Stimulated activated CD8-positive, alpha-beta memory T cell treated with anti-CD3 and anti-CD28 coated beads, Interleukin-7, amount 100 ng/mL, for 24 hours (primary cell): ENCODE data around the gene MR1.

Source experiments
- DNase-seq: peaks from one replicate; pipeline ENCODE4 v3.0.0-alpha.2; 2020; ENCODE audit warnings: low read depth

MR1 gene

GRCh38 chr1:181064011-181064623, 30.3 kb downstream of the MR1 start:
- DNase-seq = no peak

GRCh38 chr1:181064702-181065101, 30.9 kb downstream of the MR1 start:
- DNase-seq = no peak

GRCh38 chr1:181073638-181074037, 39.9 kb downstream of the MR1 start:
- DNase-seq = no peak

DNA sequence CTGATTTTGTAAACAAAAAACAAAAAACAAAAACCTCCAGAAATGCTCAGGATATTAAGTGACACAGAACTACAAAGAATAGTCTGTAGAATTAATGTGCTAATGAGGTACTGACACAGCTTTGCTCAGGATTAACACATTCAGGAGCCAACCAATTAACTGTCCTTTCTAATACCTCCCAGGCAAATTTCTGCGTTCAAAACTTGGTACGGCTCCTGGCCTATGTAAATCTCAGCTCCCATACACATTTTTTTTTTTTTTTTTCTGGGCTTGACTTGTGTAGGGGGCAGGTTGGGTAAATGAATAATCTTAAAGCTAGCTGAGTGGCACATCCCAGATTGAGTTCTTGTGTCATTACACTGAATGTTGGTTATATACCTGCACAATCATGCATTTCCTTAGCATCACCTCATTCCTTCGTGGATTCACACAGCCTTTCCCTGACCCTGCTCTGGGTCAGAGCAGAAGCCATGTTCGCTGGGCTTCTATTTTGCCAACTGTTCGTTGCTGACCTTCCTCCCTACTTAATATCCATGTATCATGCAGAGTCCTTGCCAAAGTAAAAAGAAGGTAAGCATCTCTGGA, 42.1 kb downstream of the MR1 start:
- DNase-seq = no peak

DNA sequence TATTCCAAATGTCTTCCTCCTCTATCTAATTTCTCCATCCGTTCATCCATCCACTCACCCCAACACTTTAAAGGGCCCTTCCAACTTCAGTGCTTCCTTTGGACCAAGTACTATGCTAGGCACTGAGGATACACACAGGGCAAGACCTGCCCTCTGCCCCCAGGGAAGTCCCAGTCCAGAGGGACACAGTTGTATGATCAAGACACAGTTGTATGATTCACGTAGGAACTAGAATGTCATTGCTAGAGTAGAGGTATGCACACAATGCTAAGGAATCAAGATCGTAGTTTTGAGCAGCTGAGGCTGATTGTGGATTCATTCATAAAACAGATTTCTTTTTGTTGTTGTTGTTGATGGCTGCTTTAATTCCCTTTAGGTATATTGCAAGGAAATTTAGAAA, 43.1 kb downstream of the MR1 start:
- DNase-seq = no peak

- DNase-seq = no peak
These were observed 43.9 kb downstream of the MR1 start for GRCh38 chr1:181077576-181078242.

GRCh38 chr1:181079382-181079781, 45.6 kb downstream of the MR1 start:
- no peak for DNase-seq

- DNase-seq = no peak
These were observed 46.1 kb downstream of the MR1 start for GRCh38 chr1:181079920-181080319.

GRCh38 chr1:181080556-181080955, 46.8 kb downstream of the MR1 start:
- no peak for DNase-seq

- DNase-seq = no peak
These were observed 47.6 kb downstream of the MR1 start for GRCh38 chr1:181081395-181081794.

DNA sequence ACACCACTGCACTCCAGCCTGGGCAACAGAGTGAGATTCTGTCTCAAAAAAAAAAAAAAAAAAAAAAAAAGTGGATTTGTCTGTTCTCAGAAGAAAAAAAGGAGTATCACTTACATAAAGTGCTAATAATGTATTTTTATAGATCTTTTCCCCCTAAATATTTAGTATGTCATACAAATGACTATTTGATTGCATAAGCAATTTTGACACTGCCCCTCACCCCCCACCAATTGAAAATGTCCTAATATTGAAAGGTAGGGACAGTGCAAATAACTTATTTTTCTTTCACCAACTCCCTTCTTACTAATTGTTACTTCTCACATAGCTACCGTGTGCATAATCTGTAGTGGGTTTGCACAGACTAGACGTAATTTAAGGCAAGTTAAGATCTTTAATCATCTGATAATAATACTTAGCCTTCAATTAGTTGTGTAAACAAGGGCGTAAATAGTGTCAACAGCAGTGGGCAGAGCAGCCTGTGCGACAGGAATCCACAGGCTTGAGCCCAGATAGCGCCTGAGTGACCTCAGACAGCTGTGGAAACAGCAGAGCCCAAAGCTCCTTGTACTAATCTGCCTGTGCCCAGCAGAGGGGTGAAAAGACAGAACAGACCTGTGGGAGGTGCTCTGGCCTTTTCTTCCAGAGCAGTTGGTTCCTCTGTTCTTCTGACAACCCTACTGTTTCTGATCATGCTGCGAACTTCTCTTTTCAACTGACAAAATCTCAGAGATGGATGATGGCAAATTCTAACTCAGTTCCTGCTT, 50.2 kb downstream of the MR1 start:
- DNase-seq = no peak

DNA sequence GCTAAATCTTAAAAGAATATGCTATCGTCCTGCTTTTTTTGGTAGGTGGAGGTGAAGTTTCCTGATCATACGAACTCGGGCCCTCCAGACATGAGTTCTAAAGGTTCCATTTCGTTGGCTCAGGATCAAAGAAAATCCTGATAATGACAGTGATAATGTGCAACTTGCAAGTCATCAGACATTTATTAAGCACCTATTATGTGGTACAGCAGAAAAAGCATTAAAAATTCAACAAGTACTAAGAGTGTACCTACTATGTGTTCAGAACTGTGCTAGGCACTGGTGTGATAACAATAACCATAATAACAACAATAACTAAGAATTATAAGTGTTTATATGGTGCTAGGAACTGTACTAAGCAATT, 50.8 kb downstream of the MR1 start:
- no peak for DNase-seq

- DNase-seq = no peak
These were observed 52.3 kb downstream of the MR1 start for GRCh38 chr1:181086091-181086490.

DNA sequence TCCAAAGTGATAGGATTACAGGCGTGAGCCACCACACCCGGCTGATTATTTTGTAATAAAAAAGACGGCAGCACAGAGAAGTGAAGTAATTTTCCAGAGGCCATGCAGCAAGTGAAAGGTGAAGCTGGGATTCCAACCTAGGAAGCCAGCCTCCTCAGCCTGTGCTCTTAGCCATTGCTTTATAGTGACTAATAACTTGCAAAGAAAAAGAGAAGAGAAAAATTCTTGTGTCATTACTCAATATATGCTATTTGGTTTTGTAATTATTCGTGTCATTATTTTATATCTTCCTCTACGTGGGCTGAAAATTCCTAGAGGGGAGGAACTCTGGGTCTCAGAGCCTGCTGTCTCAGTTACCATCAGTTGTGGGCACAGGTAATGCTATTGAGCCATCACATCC, 53.1 kb downstream of the MR1 start:
- no peak for DNase-seq

DNA sequence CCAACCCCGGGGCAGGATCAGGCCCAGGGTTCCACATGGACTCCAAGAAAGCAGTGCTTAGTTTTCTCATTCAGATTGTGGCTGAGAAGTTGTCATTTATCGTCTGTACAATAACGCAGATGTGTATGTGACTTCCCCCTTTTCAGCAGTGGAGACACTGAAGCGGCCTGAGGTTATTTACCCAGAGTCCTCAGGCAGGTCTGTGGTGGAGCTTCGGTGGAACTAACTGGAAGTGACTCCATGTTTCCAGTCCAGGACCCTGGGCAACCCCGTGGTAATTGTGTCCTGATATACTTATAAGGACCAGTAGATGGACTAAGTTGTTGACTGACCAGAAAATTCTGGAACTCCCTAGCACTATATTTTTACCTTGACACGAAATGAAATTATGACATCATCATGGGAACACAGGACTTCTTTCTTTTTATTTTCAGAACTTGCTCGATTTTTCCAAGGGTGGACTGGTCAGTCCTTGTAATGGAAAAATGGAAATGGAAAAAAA, 53.7 kb downstream of the MR1 start:
- no peak for DNase-seq

DNA sequence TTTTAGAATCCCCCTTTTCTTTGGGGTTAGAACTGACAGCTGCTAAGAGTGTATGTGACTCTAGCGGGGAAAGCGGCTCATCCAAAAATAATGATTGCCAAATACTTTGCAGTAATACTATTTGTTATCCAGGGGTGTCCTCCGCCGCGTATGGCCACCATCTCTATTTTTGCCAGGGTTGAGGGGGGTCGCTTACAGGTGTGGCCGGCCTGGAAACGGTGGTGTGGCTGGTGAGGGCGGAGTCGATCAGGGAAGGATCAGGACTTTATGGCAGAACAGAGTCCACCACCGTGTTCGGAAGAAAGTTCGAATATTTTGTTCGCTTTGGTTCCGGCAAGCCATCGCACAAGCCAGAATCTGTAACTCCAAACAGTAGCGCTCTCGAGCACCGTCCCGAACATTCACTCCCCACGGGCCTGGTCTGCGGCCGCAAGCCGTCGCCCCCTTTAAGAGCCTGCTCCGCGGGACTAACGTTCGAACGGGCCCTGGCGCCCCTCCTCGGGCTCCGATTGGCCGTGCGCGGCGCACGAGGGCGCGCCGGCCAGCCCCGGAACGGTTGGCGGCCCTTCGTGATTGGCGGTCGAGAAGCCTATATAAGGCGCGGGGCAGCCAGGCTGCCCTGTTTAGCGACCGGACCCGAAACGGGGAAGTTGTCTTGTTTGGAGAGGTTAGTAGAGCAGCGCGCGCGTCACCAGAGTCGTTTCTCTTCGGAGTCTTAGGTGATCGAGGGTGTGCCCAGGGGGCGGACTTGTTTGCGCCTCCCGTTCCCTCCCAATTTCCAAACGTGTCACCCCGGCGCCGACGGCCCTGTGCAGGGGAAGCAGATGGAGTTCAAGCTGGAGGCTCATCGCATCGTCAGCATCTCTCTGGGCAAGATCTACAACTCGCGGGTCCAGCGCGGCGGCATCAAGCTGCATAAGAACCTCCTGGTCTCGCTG, 54.6 kb downstream of the MR1 start, which contains the start of gene IER5:
Gene IER5 (plus strand): TSS at position 622 of the 938 bp plus-strand sequence. CDS start 203 bp downstream, at position 825.
- peak; percentile 90 for DNase-seq

GRCh38 chr1:181089017-181089675, 55.4 kb downstream of the MR1 start:
- no peak for DNase-seq

DNA sequence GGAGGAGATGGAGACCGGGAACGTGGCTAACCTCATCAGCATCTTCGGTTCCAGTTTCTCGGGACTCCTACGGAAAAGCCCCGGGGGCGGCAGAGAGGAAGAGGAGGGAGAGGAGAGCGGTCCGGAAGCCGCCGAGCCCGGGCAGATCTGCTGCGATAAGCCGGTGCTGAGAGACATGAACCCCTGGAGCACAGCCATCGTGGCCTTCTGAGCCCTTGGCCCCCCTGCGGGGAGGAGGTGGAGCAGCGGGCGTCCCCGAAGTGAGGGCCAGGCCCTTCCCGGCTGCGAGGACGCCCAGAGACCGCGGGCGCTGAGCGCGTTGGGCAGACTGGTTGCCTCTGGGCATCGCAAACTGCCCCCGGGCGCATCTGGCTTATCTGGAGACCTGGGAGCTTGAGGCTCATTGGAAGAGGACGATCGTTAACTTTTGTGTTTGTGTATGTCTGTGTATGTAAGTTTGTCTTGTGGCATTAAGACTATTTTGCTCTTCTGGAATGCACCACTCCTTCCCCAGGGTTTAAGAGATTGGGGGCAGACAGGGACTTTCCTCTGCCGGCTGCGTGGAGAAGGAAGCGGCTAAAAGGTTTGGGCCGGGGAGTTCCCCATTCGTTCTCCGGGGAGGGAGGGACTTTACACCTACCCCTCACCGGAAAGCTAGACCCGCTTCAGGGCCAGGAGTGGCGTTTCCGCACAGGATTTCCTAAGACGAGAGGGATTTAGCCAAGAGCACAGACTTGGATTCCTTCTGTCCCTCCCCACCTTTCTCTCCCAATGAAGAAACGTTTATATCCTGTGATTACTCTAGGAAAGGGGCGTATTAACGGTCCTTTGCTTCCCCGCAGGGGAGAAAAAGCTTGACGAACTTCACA, 56.1 kb downstream of the MR1 start:
- DNase-seq = peak; percentile 51

- no peak for DNase-seq
These were observed 56.9 kb downstream of the MR1 start for GRCh38 chr1:181090641-181091126.
